ENCODE results near the gene PGD. TPM values are rescaled to one million over a fixed set of nuclear protein-coding genes. Genes with fewer than 3 reads are reported as not detected.

PGD gene
- total and polyA plus RNA-seq, 2 donors from 2014 or later, result 72.8 to 95.1 TPM

GRCh38 chr1:10401281-10401680, 2.4 kb downstream of the PGD start:
- Histone ChIP-seq H3K36me3 (ENCODE audit: control insufficient read depth in 2 of 3, insufficient read depth in 3 of 3, low read length in 3 of 3) (peaks cover 12 to 28% (median 16%) of the 10 kb centered on the region in 3 donors), H3K9me3 (ENCODE audit: control insufficient read depth in 2 of 3, insufficient read depth in 1 of 3, low read length in 3 of 3) (no peaks in the 10 kb centered on the region), H3K27me3 (ENCODE audit: control insufficient read depth, insufficient read depth, low read length) (no peaks in the 10 kb centered on the region), H3K9ac (ENCODE audit: low read length in 3 of 3) (no peak overlapping the region), H3K27ac (ENCODE audit: low read depth in 2 of 2, low read length in 2 of 2) (no peak overlapping the region), H3K4me1 (ENCODE audit: control insufficient read depth in 2 of 3, insufficient read depth in 2 of 3, low read depth in 1 of 3, low read length in 3 of 3) (peaks cover 0 to 9% (median 5%) of the 10 kb centered on the region in 3 donors), H3K4me3 (ENCODE audit: low read length in 3 of 3) (no peak overlapping the region)
- intact Hi-C loops (cut with DNase I), result no loop called here
- no peak for TF ChIP-seq CTCF (IDR thresholded peaks at IDR 0.05; ENCODE audit: borderline replicate concordance, extremely low read depth, insufficient read depth)
- DNase-seq, result no peak
- FAIRE-seq, result no peak

- H3K36me3 ChIP-seq (ENCODE audit: control insufficient read depth in 2 of 3, insufficient read depth in 3 of 3, low read length in 3 of 3), result peaks cover 12 to 42% (median 21%) of the 10 kb centered on the region in 3 donors
- no peak for FAIRE-seq
- intact Hi-C loops (cut with DNase I), result no loop called here
Observed at GRCh38 chr1:10402729-10403274, 3.9 kb downstream of the PGD start.

GRCh38 chr1:10407201-10407600, 8.3 kb downstream of the PGD start:
- Histone ChIP-seq H3K9ac (ENCODE audit: low read length in 3 of 3) (no peak overlapping the region), H3K27ac (ENCODE audit: low read depth in 2 of 2, low read length in 2 of 2) (no peak overlapping the region), H3K9me3 (ENCODE audit: control insufficient read depth in 2 of 3, insufficient read depth in 1 of 3, low read length in 3 of 3) (no peaks in the 10 kb centered on the region), H3K36me3 (ENCODE audit: control insufficient read depth in 2 of 3, insufficient read depth in 3 of 3, low read length in 3 of 3) (peaks cover 20 to 70% (median 51%) of the 10 kb centered on the region in 3 donors), H3K27me3 (ENCODE audit: control insufficient read depth, insufficient read depth, low read length) (no peaks in the 10 kb centered on the region), H3K4me3 (ENCODE audit: low read length in 3 of 3) (no peak overlapping the region), H3K4me1 (ENCODE audit: control insufficient read depth in 2 of 3, insufficient read depth in 2 of 3, low read depth in 1 of 3, low read length in 3 of 3) (no peaks in the 10 kb centered on the region)
- DNase-seq (no peak), FAIRE-seq (no peak)
- intact Hi-C loops (cut with DNase I), result no loop called here
- TF ChIP-seq CTCF (IDR thresholded peaks at IDR 0.05; ENCODE audit: borderline replicate concordance, extremely low read depth, insufficient read depth), result no peak

More at GRCh38 chr1:10402729-10403274, 3.9 kb downstream of the PGD start:
- Histone ChIP-seq H3K9me3 (ENCODE audit: control insufficient read depth in 2 of 3, insufficient read depth in 1 of 3, low read length in 3 of 3) (no peaks in the 10 kb centered on the region), H3K9ac (ENCODE audit: low read length in 3 of 3) (no peak overlapping the region), H3K27me3 (ENCODE audit: control insufficient read depth, insufficient read depth, low read length) (no peaks in the 10 kb centered on the region), H3K4me3 (ENCODE audit: low read length in 3 of 3) (no peak overlapping the region), H3K27ac (ENCODE audit: low read depth in 2 of 2, low read length in 2 of 2) (no peak overlapping the region), H3K4me1 (ENCODE audit: control insufficient read depth in 2 of 3, insufficient read depth in 2 of 3, low read depth in 1 of 3, low read length in 3 of 3) (peaks cover 0 to 9% (median 5%) of the 10 kb centered on the region in 3 donors)
- no peak for DNase-seq
- TF ChIP-seq CTCF (IDR thresholded peaks at IDR 0.05; ENCODE audit: borderline replicate concordance, extremely low read depth, insufficient read depth), result no peak
